Muscle of arm (tissue), 12 donors: ENCODE results near the gene NCDN. TPM values are rescaled to one million over a fixed set of nuclear protein-coding genes. Genes with fewer than 3 reads are reported as not detected.

Experiments
- DNase-seq: peaks from one replicate; pipeline ENCODE4 v3.0.0-alpha.2; 2013
- polyA plus RNA-seq, 12 donors: library from polyadenylated mRNA; unstranded; fragments of 120-200 nt; gene quantifications; one replicate each; pipeline ENCODE4 v1.2.1, GENCODE V29; 2013; ENCODE audit not compliant: insufficient read length in 12 of 12

The NCDN gene
- polyA plus RNA-seq, 12 donors, result 5.6 to 18.0 (median 13.9) TPM; not detected in 1

DNA sequence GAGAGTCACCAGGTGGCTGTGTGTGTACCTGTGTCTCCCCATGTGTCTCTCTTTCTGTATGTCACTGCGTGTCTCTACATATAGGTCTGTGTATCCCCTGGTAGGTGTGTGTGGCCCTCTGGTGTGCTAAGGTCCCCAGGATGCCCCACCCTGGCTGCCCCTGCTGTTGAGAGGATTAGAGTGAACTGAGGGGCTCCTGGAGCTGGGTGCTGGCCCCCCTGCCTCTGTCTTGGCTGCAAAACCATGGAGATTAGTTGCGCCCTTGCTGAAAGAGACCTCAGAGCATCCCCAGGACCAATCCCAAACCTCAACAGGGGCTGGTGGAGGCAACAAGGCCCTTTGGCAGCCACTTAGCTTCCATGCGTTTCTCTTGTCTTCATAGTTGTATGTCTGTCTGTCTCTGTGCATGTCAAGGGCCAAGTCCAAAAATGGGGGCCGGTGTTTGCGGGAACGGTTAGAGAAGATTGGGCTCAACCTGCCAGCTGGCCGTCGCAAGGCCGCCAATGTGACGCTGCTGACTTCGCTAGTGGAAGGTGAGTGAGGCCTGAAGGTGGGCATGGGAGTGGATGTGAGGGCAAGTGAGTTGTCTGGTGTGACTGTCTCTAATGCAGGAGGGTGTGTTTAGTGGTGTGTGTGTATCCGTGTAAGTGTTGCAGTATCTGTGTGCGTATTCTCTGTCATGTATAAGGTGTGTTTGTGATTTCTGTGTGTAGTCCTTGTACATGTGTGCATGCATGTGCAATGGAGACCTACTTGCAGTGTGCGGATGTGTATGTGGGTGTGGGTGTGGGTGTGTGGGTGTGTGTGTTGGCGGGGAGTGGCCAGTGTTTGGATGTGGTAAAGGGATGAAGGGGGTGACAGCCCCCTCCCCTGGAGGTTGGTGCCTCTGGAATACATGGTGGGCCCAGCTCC, 32.2 kb downstream of the NCDN start:
- DNase-seq, result no peak

DNA sequence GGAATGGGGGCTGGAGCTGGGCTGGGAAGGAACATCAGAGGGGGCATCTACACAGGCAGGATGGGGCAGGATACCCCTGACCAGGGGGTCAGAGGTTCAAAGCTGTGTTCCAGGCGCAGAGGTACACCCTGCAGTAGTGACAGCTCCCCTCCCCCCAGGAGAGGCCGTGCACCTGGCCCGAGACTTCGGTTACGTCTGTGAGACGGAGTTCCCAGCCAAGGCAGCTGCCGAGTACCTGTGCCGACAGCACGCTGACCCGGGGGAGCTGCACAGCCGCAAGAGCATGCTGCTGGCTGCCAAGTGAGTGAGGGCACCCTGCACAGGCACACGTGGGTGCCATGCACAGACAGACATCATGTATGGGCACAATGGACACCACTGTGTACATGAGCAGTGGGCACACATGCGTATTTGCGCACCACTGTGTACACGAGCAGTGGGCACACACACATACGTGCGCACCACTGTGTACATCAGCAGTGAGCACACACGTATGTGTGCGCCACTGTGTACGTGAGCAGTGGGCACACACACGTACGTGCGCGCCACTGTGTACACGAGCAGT, 33.0 kb downstream of the NCDN start:
- DNase-seq, result no peak

DNA sequence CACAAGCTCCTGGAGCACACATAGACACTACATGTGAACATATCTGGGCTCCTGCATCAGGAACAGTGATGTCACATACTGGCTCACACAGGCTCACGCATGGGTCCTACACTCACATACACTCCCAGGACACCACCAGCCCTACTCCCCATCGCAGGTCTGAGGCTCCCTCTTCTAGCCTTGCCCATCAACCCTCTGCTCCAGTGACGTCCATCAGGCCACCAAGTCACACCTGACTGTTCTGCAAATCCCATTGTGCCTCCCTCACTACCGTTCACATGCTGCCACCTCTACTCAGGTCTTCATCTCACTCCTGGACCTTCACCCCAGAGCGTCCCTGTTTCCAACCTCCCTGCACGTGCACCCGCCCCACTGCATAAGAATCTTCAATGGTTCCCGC, 33.6 kb downstream of the NCDN start:
- DNase-seq, result no peak

DNA sequence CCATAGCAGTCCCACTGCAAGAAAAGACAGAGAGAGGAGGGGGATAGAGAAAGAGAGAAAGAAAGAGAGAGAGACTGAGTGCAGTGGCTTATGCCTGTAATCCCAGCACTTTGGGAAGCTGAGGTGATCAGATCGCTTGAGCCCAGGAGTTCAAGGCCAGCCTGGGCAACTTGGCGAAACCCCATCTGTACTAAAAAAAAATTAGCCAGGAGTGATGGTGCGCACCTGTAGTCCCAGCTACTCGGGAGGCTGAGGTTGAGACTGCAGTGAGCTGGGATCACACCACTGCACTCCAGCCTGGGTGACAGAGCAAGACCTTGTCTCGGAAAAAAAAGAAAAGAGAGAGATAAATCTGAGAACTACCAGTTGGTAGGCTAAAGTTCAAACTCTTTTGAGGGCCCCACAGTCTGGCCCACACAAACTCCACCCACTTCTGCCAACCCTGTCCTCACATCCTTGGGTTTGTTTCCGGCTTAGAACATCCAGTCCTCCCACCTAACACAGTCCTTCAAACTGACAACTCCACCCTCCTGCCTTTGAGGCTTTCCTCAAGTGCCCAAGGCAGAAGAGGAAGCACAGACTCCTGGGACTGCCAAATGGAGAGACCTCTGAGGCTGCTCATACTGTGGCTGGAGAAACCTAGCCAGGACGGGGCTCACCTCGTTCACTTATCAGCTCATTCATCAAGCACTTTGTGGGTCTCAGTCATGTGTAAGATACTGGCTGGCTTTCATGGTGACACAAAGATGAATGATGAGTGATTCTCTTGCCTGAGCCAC, 35.6 kb downstream of the NCDN start:
- DNase-seq, result no peak

DNA sequence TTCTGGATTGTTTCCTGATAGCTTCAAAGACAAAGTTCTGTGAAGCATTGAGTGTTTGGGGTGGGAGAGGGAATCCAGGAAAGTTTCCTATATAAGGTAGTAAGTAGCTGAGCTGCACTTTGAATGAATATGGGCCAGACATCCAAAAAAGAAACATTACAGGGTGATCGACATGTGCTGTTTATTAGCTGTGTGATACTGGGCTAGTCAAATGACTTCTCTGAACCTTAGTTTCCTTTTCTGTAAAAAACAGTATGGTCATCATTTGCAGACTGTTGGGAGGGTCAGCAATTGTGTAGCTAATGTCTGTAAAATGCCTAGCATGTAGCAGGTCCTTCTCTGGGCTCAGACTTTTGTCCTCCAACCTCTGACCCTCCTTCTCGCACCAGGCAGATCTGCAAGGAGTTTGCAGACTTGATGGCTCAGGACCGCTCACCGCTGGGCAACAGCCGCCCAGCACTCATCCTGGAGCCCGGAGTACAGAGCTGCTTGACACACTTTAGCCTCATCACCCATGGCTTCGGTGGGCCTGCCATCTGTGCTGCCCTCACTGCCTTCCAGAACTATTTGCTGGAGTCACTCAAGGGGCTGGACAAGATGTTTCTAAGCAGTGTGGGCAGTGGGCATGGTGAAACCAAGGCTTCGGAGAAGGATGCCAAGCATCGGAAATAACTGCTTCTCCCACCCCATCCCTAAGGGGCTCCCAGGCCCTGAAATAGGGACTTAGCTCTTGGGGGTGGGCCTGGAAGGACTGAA, 36.6 kb downstream of the NCDN start:
- DNase-seq, result no peak

DNA sequence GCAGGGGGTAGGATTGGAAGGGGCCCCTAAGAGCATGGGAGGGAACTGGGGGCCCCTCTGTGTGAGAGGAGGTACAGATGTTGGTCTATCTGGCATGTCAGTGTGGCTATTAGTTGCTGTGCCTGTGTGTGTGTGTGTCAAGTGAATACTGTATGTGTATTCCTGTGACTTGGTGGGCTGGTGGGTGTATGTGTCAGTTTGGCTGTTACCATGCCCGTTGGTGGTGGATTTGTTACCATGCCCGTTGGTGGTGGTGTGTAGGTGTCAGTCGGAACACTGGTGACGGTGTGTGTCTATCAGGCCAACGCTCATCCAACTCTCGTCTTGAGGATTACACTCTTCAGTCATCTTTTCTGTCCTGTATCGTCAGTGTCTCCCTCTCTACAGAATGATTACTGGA, 38.1 kb downstream of the NCDN start:
- DNase-seq, result no peak

DNA sequence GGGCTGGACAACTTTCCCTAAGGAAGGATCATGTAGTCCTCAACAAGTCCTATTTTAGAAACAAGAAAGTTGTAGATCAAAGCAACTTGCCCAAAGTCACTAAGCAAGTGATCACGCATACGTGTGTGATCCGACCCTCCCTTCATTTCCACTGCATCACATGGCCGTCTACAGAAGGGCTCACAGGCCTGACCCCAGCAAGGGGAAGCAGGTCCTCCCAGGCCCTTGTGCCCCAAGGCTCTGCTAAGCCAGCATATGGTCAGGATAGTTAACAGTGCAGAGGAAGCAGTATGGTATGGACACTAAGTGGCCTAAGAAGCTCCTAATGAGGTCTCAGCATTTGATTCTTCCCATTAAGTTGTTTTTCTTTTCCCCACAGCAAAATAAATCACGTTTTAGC, 40.3 kb downstream of the NCDN start:
- no peak for DNase-seq

DNA sequence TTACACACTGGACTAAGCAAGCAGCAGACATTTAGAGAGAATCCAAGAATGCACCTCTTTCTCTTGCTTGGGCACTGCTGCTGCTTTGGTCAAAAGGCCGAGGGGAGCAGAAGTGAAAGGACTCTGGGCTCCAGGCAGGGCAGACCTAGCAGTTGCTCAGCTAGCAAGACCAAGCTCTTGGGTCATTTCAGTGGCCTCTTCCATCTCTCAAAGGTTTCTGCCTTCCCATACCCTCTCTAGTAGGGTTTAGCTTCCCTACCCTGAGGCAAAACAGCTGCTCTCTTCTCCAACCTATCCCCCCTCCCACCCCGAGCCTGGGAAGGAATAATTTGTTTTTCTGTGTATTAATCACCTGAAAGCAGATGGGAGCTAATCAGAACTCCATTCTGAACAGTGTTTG, 41.3 kb downstream of the NCDN start:
- DNase-seq, result no peak

DNA sequence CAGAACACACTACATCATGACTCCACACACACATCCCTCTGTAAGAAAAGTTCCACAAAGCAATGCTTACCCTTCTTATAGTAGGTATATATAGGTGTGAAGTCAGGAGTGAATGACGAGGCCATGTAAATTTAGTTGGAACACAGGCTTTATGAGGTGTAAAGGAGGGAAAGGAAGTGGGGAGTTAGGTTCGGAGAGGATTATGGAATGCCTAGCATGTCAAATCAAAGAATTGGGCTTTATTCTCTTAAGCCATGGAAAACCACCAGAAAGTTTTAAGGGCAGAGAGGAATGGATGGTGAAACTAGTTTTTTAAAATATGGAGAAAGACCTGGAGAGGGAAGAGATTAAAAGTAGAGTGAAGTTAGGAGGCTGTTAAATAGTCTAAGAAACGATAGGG, 41.8 kb downstream of the NCDN start:
- no peak for DNase-seq

DNA sequence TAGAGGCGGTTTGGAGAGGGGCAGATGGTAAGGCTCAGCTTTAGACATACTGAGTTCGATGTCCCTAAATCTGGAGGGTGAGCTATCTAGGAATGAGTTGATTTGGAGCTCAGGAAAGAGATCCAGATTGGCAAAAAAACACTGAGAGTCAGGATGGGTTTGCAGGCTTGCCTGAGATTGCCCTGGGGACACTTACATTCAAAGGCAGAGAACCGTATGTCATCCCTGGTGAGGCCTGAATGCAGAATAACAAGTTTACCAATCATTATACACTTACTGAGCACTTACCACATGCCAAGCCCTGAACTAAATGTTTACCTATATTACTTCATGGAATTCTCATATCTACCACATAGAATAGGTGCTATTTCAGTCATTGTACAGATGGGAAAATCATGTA, 43.0 kb downstream of the NCDN start:
- no peak for DNase-seq

DNA sequence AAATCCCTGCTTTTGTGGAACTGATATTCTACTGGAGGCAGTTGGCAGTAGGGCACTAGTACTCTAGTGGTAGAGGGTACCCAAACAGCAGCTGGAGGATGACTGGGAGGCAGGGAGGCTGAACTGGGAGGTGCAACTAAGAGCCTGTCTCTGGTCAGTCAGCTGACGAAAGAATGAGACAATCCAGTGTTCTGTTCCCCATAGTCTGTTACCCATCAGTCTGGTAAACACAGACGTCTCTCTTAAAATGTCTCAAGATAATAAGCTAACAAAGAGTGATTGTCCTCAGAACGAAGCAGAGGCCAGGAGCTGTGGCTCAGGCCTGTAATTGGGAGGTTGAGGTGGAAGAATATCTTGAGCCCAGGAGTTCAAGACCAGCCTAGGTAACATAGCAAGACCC, 45.9 kb downstream of the NCDN start:
- DNase-seq, result no peak

DNA sequence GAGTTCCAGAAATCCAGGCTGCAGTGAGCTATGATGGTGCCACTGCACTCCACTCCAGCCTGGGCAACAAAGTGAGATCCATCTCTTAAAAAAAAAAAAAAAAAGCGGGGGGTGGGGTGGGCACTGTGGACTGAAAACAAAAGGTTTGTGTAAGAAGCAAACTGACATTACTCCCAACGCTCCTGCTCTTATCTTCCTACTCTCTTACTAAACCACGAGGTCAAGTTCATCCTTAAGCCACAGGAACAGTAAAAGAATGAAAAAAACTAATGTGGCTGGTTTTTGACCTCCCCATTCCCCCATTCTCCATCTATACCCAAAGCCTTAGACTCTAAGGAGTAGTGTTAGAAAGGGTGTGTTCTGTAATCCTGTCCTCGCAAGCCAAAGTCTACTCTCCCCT, 46.3 kb downstream of the NCDN start:
- no peak for DNase-seq

DNA sequence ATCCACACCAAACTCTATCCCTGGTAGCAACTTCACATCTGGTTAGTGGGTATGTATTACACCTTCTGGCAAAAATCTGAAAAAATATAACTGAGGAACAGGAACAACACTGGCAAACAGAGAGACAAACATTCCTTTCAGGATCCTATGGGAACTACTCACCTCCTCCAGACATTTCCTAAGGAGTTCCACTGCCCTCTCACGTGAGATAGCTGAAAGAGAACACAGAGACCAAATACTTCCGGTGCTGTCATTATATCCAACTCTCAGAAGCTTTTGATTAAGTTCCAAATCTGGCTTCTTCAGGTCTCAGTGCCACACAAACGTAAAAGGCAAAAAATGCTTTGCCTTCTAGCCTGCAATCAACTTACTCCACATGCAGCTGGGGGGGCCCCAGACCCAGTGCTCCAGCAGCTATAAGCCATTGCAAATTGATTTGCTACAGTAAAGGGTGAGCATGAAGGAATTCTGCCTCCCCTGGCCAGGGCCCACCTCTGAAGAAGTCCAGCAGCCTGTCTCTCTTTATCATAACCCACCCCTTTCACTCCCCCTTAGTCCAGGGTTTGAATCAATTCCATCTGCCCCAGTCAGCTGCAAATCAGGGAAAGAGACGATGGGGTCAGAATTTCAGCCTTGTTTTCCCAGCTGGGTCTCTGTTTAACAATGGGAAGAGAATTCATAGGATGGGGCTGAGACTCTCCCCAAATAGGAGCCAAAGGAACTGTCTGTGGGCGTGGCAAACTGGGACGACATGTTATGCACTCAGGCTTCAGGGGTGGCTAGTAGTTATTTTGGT, 47.7 kb downstream of the NCDN start:
- no peak for DNase-seq

DNA sequence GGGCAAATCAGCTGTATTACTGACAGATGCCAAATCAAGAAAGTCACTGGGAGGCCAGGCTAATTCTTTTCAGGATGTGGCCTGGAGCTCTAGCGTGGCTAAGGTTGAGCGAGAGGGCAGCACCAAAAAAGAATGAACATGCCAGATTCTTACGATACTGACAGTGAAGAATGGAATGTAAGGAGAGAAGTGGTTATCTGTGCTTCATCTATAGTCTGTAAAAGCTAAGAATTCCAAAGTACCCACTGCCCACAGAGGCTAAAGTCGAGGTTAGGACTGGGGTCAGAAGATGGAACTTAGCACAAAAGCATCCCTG, 48.2 kb downstream of the NCDN start:
- no peak for DNase-seq

DNA sequence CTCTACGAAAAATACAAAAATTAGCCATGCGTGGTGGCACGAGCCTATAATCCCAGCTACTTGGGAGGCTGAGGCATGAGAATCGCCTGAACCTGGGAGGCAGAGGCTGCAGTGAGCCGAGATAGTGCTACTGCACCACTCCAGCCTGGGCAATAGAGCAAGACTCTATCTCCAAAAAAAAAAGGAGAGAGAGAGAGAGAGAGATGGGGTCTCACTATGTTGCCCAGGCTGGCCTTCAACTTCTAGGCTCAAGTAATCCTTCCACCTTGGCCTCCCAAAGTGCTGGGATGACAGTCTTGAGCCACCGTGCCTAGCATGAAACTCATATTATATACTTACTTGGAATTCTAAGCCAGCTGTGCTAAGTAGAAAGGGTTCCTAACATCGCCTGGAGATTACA, 54.1 kb downstream of the NCDN start:
- no peak for DNase-seq

DNA sequence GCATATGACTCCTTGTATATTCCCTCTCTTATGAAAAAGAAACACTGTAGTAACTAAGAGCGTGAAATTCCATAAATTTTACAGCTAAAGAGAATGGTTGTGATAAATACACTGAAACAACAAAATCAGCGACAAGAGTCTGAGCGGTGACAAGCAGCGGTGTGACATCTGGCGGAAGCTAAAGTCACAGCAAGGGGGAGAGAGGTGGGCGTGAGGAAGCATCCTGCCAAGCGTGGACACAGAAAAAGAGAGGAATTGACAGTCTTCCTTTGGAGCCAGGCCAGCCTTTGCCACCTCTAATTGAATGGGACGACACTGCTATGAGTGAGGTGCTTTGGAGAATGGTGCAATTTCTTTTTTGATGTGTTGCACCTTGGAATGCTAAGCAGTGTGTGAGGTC, 57.8 kb downstream of the NCDN start:
- no peak for DNase-seq

Other genes with a start within 250 kb of the NCDN start
- 100 to 1,000 TPM in 1 of 12 donors, 10 to 100 TPM in 11; 29.4 to 175 (median 41.0) TPM for gene KIAA0319L, start 396 bp upstream of the NCDN start, polyA plus RNA-seq
- gene TFAP2E, start 15.5 kb downstream of the NCDN start, polyA plus RNA-seq, result 1 to 10 TPM in 2 of 12 donors, under 1 TPM in 8, not detected in 2; 0.31 to 2.3 (median 0.57) TPM
- gene PSMB2, start 83.7 kb downstream of the NCDN start, polyA plus RNA-seq, result 10 to 100 TPM in 11 of 12 donors, not detected in 1; 34.6 to 72.2 (median 64.1) TPM
- gene C1orf216, start 161.1 kb downstream of the NCDN start, polyA plus RNA-seq, result 10 to 100 TPM in 6 of 12 donors, 1 to 10 TPM in 5, not detected in 1; 6.4 to 14.0 (median 10.6) TPM
- 10 to 100 TPM in 1 of 12 donors, 1 to 10 TPM in 10, not detected in 1; 2.6 to 10.4 (median 7.3) TPM for gene CLSPN, start 212.2 kb downstream of the NCDN start, polyA plus RNA-seq